Measurements from ENCODE around the gene PNPLA3.

DNA sequence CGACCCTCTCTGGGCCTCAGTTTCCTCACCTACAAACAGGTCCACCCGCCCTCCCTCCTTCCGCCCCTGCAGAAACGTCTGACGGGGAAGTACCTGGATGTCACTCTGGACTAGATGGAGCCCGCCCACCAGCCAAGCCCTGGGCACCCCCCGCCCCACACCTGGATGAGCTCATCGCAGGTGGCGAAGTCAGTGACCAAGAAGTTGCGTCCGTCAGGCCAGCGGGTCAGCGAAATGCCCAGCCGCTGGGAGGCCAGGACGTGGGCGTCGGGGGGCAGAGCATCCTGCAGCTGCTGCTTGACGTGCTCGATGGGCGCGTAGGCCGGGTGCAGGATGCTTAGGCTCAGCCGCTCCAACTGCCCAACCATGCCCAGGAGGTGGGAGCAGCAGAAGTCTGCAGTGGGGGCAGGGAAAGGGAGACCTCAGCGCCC, 32.7 kb upstream of the PNPLA3 start:
- TF ChIP-seq, protein P1, sequence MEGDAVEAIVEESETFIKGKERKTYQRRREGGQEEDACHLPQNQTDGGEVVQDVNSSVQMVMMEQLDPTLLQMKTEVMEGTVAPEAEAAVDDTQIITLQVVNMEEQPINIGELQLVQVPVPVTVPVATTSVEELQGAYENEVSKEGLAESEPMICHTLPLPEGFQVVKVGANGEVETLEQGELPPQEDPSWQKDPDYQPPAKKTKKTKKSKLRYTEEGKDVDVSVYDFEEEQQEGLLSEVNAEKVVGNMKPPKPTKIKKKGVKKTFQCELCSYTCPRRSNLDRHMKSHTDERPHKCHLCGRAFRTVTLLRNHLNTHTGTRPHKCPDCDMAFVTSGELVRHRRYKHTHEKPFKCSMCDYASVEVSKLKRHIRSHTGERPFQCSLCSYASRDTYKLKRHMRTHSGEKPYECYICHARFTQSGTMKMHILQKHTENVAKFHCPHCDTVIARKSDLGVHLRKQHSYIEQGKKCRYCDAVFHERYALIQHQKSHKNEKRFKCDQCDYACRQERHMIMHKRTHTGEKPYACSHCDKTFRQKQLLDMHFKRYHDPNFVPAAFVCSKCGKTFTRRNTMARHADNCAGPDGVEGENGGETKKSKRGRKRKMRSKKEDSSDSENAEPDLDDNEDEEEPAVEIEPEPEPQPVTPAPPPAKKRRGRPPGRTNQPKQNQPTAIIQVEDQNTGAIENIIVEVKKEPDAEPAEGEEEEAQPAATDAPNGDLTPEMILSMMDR (IDR thresholded peaks at IDR 0.05), result no peak
- TF ChIP-seq POLR2AphosphoS5 (IDR thresholded peaks at IDR 0.05; ENCODE audit: low read depth, low read length) (no peak), SIN3A (IDR thresholded peaks at IDR 0.05; ENCODE audit: borderline replicate concordance, insufficient read depth, low read depth, low read length) (no peak), TCF7L2 (IDR thresholded peaks at IDR 0.05; ENCODE audit: low read depth, low read length) (no peak)
- TF ChIP-seq, protein P2, sequence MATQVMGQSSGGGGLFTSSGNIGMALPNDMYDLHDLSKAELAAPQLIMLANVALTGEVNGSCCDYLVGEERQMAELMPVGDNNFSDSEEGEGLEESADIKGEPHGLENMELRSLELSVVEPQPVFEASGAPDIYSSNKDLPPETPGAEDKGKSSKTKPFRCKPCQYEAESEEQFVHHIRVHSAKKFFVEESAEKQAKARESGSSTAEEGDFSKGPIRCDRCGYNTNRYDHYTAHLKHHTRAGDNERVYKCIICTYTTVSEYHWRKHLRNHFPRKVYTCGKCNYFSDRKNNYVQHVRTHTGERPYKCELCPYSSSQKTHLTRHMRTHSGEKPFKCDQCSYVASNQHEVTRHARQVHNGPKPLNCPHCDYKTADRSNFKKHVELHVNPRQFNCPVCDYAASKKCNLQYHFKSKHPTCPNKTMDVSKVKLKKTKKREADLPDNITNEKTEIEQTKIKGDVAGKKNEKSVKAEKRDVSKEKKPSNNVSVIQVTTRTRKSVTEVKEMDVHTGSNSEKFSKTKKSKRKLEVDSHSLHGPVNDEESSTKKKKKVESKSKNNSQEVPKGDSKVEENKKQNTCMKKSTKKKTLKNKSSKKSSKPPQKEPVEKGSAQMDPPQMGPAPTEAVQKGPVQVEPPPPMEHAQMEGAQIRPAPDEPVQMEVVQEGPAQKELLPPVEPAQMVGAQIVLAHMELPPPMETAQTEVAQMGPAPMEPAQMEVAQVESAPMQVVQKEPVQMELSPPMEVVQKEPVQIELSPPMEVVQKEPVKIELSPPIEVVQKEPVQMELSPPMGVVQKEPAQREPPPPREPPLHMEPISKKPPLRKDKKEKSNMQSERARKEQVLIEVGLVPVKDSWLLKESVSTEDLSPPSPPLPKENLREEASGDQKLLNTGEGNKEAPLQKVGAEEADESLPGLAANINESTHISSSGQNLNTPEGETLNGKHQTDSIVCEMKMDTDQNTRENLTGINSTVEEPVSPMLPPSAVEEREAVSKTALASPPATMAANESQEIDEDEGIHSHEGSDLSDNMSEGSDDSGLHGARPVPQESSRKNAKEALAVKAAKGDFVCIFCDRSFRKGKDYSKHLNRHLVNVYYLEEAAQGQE (IDR thresholded peaks at IDR 0.05; ENCODE audit: insufficient read depth in 1 of 2, low read depth in 2 of 2, low read length in 1 of 2), result no peak

All from Panc1 (cell line).